CD4-positive, CD25-positive, alpha-beta regulatory T cell (primary cell): ENCODE data around the gene SLC25A2. TPM values are rescaled to one million over a fixed set of nuclear protein-coding genes. Genes with fewer than 3 reads are reported as not detected.
A peak's percentile ranks its signal among the peaks of the same experiment; 100 is the strongest.
"Not testable (repeated sequence)": the region's sequence is repeated elsewhere in the genome, so short reads cannot be mapped to it uniquely, and the experiment has no call there.

Experiments used
- ATAC-seq, 2 donors: fragments of 150-1000 bp; cut with Tn5 transposase; one replicate each; pipeline ENCODE4 v1.10.0; 2021; ENCODE audit warnings: low read depth in 2 of 2, moderate number of reproducible peaks in 2 of 2, moderate library complexity in 1 of 2
- DNase-seq, 3 donors: peaks; one replicate each; pipeline versions ENCODE4 v3.0.0 to v3.0.0-alpha.2; 2012 to 2022; ENCODE audit warnings: mixed read lengths in 1 of 3
- H3K27ac ChIP-seq: one replicate; pipeline ENCODE4 v1.7.0; 2013; ENCODE audit warnings: mild to moderate bottlenecking, low read length; ENCODE audit not compliant: insufficient read depth, poor library complexity, severe bottlenecking
- H3K27me3 ChIP-seq: one replicate; pipeline ENCODE4 v1.7.0; 2013; ENCODE audit warnings: low read length; ENCODE audit not compliant: control insufficient read depth, insufficient read depth
- H3K36me3 ChIP-seq: one replicate; pipeline ENCODE4 v1.7.0; 2013; ENCODE audit warnings: mild to moderate bottlenecking, low read length, moderate library complexity; ENCODE audit not compliant: control insufficient read depth, insufficient read depth
- H3K4me1 ChIP-seq: 2 replicates; pipeline ENCODE4 v1.7.0; 2013; ENCODE audit warnings: mild to moderate bottlenecking, low read length; ENCODE audit not compliant: insufficient read depth, control insufficient read depth, poor library complexity, severe bottlenecking
- H3K4me3 ChIP-seq: one replicate; pipeline ENCODE4 v1.7.0; 2013; ENCODE audit warnings: low read depth, mild to moderate bottlenecking, low read length, moderate library complexity
- H3K9me3 ChIP-seq, 2 experiments: 1 replicate in 1 of 2; 2 replicates in 1 of 2; pipeline ENCODE4 v1.7.0; 2013; ENCODE audit warnings: low read length in 2 of 2, mild to moderate bottlenecking in 1 of 2, moderate library complexity in 1 of 2; ENCODE audit not compliant: control insufficient read depth in 2 of 2
- H3K27ac Mint-ChIP-seq, 3 donors: one replicate each; pipeline ENCODE4 v1.8.0; 2020 to 2022; ENCODE audit warnings: mild to moderate bottlenecking in 3 of 3, mixed read lengths in 3 of 3, moderate library complexity in 2 of 3
- H3K27me3 Mint-ChIP-seq: one replicate; pipeline ENCODE4 v1.8.0; 2022; ENCODE audit warnings: mild to moderate bottlenecking, mixed read lengths
- H3K36me3 Mint-ChIP-seq: one replicate; pipeline ENCODE4 v1.8.0; 2020; ENCODE audit warnings: mixed read lengths
- H3K4me1 Mint-ChIP-seq, 4 donors: one replicate each; pipeline ENCODE4 v1.8.0; 2020 to 2022; ENCODE audit warnings: mixed read lengths in 4 of 4, mild to moderate bottlenecking in 1 of 4
- H3K4me3 Mint-ChIP-seq, 4 donors: one replicate each; pipeline ENCODE4 v1.8.0; 2020 to 2022; ENCODE audit warnings: mild to moderate bottlenecking in 4 of 4, mixed read lengths in 4 of 4, moderate library complexity in 3 of 4
- H3K9me3 Mint-ChIP-seq, 7 donors: one replicate each; pipeline ENCODE4 v1.8.0; 2020 to 2022; ENCODE audit warnings: mixed read lengths in 7 of 7, mild to moderate bottlenecking in 3 of 7, moderate library complexity in 2 of 7
- polyA plus RNA-seq, 4 donors: library from polyadenylated mRNA; unstranded; fragments of 300-500 nt; fragmentation: Illumina TruSeq; gene quantifications; one replicate each; pipeline ENCODE4 v1.2.3, GENCODE V29; 2021
- total RNA-seq: library from RNA; stranded (reverse); gene quantifications from one replicate; pipeline ENCODE4 v1.2.3, GENCODE V29; 2022

SLC25A2 gene
- total and polyA plus RNA-seq, 5 donors from 2014 or later = 0.12 to 0.74 TPM; not detected in 3

DNA sequence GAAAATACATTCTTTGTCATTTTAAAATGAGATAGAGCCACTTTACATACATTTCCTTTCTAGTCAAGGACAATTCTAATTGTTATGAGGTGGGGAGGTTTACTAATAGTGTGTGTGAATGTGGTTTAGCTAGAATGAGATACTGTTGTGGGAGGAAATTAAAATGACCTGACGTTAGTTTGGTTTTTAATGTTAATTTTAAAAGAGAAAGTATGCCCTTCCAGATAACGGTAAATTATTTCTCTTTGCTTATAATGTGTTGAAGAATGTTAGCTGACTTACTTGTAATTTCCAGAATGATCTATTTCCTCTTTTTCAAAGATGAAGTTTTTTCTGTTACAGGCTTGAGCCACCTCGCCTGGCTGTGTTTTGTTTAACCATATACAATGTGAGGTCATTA is 18.4 kb upstream of the SLC25A2 start:
- H3K4me3 Mint-ChIP-seq = peak overlapping the region in 3 of 4 donors; percentile 13 to 93 (median 53)
- H3K9me3 ChIP-seq = peaks cover 47 to 50% of the 10 kb centered on the region in 2 experiments
- peaks cover 3 to 67% (median 34%) of the 10 kb centered on the region in 7 donors for H3K9me3 Mint-ChIP-seq

DNA sequence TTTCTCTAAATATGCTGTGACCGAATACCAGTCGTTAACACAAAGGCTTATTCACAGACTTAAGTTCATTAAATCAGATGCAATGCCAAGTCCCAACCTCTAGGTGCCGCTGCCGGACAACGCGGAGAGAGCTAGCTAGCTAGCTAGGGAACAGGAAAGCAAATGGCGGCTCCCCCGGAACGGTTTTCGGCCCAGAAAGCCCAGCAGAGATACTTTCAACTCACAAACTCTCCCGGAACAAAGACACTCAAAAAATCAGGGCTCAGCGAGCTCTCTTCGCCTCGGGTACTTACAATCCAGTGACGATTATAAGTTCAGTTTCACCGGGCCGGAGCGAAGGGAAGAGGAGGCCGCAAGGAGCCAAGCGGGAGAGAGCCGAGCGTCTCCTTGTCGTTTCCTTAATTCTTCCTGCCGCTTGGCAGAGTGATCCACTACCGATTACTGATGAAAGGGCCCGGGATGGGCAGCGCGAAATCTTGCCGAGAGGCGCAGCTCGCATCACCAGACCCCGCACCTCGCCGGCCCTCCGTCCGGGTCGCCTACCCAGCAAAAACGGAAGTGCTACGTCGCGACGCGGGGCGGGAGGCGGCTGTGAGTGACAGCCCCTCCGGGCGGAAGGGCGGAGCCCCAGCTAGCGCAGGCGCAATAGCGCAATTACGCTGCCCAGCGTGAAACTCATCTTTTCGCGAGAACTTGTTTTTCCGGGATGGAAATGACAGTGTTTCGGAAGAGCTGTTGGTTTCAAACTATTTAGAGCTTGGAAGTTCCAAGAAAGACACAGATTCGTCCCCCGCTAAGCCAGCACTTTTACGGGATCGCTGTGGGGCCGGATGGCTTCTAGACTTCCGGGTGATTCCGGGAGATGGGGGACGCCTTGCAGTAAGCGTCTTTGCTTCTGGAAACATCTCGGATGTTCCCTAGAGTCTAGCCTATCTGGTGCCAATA is 16.6 kb upstream of the SLC25A2 start, which contains the start of gene TAF7:
TAF7 (minus strand) TSS at position 560 of the 945 bp plus-strand sequence. CDS start 740 bp downstream, outside the sequence.
- peaks cover 27% of the 10 kb centered on the region for H3K36me3 Mint-ChIP-seq
- peaks cover 5% of the 10 kb centered on the region for H3K4me1 ChIP-seq
- peaks cover 53 to 67% of the 10 kb centered on the region in 2 experiments for H3K9me3 ChIP-seq
- peaks cover 14% of the 10 kb centered on the region for H3K36me3 ChIP-seq
- H3K27me3 ChIP-seq = no peaks in the 10 kb centered on the region
- H3K27ac ChIP-seq = peak within 1 kb of the TSS; percentile 97
- peaks cover 3 to 72% (median 34%) of the 10 kb centered on the region in 7 donors for H3K9me3 Mint-ChIP-seq
- peaks cover 12% of the 10 kb centered on the region for H3K27me3 Mint-ChIP-seq
- peak within 1 kb of the TSS; percentile 93 to 100 (median 95) for H3K4me3 Mint-ChIP-seq
- peaks cover 12 to 36% (median 25%) of the 10 kb centered on the region in 4 donors for H3K4me1 Mint-ChIP-seq
- ATAC-seq = peak; percentile 87 to 88
- peak within 1 kb of the TSS; percentile 99 for H3K27ac Mint-ChIP-seq
- peak; percentile 84 to 94 (median 93) for DNase-seq
- peak within 1 kb of the TSS; percentile 93 for H3K4me3 ChIP-seq

More for the DNA sequence above, 18.4 kb upstream of the SLC25A2 start:
- H3K27ac ChIP-seq = no peak overlapping the region
- peaks cover 24% of the 10 kb centered on the region for H3K36me3 Mint-ChIP-seq
- DNase-seq (no peak), ATAC-seq (no peak)
- H3K27me3 ChIP-seq = peaks cover 4% of the 10 kb centered on the region
- peaks cover 5% of the 10 kb centered on the region for H3K4me1 ChIP-seq
- peaks cover 13 to 45% (median 26%) of the 10 kb centered on the region in 4 donors for H3K4me1 Mint-ChIP-seq
- H3K36me3 ChIP-seq = peaks cover 11% of the 10 kb centered on the region
- peaks cover 21% of the 10 kb centered on the region for H3K27me3 Mint-ChIP-seq
- peak overlapping the region; percentile 7 for H3K4me3 ChIP-seq
- H3K27ac Mint-ChIP-seq = no peak overlapping the region

- peak overlapping the region; percentile 93 for H3K4me3 ChIP-seq
- peaks cover 5% of the 10 kb centered on the region for H3K4me1 ChIP-seq
- ATAC-seq = no peak
- peaks cover 10% of the 10 kb centered on the region for H3K27me3 Mint-ChIP-seq
- H3K36me3 ChIP-seq = peaks cover 14% of the 10 kb centered on the region
- H3K36me3 Mint-ChIP-seq = peaks cover 35% of the 10 kb centered on the region
- H3K27me3 ChIP-seq = no peaks in the 10 kb centered on the region
- H3K9me3 Mint-ChIP-seq = peaks cover 3 to 80% (median 38%) of the 10 kb centered on the region in 7 donors
- DNase-seq = no peak
- peaks cover 59 to 75% of the 10 kb centered on the region in 2 experiments for H3K9me3 ChIP-seq
- peak overlapping the region; percentile 97 for H3K27ac ChIP-seq
- peak overlapping the region; percentile 93 to 100 (median 95) for H3K4me3 Mint-ChIP-seq
- H3K27ac Mint-ChIP-seq = peak overlapping the region in 2 of 3 donors; percentile 99
- peaks cover 12 to 39% (median 26%) of the 10 kb centered on the region in 4 donors for H3K4me1 Mint-ChIP-seq
Observed at GRCh38 chr5:141319699-141320098, 15.8 kb upstream of the SLC25A2 start.

GRCh38 chr5:141319202-141319601 is 15.4 kb upstream of the SLC25A2 start:
- H3K9me3 ChIP-seq = peaks cover 62 to 80% of the 10 kb centered on the region in 2 experiments
- peaks cover 5% of the 10 kb centered on the region for H3K4me1 ChIP-seq
- Mint-ChIP-seq H3K9me3 (peaks cover 3 to 82% (median 41%) of the 10 kb centered on the region in 7 donors), H3K4me1 (peaks cover 12 to 39% (median 26%) of the 10 kb centered on the region in 4 donors), H3K27ac (peak overlapping the region in 1 of 3 donors; percentile 99), H3K4me3 (peak overlapping the region in 3 of 4 donors; percentile 56 to 96 (median 75)), H3K36me3 (peaks cover 38% of the 10 kb centered on the region), H3K27me3 (peaks cover 8% of the 10 kb centered on the region)
- H3K36me3 ChIP-seq = peaks cover 14% of the 10 kb centered on the region
- H3K27me3 ChIP-seq = no peaks in the 10 kb centered on the region
- no peak for DNase-seq
- H3K4me3 ChIP-seq = peak overlapping the region; percentile 93
- no peak for ATAC-seq
- H3K27ac ChIP-seq = no peak overlapping the region

- Histone ChIP-seq H3K36me3 (peaks cover 14% of the 10 kb centered on the region), H3K9me3 (peaks cover 73 to 95% of the 10 kb centered on the region in 2 experiments)
- DNase-seq, H3K27me3 ChIP-seq, H3K27ac ChIP-seq, H3K27me3 Mint-ChIP-seq, H3K4me1 ChIP-seq, ATAC-seq, H3K4me3 Mint-ChIP-seq, H3K27ac Mint-ChIP-seq, H3K4me3 ChIP-seq: not testable (repeated sequence)
- Mint-ChIP-seq H3K4me1 (peaks cover 12 to 39% (median 26%) of the 10 kb centered on the region in 4 donors), H3K36me3 (peaks cover 48% of the 10 kb centered on the region), H3K9me3 (peaks cover 3 to 90% (median 52%) of the 10 kb centered on the region in 7 donors)
Observed at GRCh38 chr5:141316963-141317362, 13.1 kb upstream of the SLC25A2 start.

DNA sequence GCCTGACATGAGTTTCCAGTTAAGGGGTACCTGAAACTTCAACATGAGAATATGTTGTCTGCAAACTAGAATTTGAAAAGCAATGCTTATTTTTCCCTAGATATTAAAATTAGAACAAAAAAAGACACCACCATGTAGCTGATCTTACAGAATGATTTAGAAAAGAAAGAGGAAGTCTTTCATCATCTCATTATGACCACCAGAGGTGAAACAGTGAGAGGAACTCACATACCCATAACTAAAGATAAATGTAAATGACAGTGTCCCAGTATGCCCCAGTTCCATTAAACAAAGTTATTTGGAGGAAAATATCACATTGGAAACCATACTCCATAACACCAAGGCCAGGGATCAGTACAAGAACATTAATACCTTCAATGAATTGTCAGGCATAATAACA is 9.9 kb upstream of the SLC25A2 start:
- Mint-ChIP-seq H3K9me3 (peaks cover 0 to 89% (median 44%) of the 10 kb centered on the region in 7 donors), H3K4me1 (peaks cover 3 to 11% (median 8%) of the 10 kb centered on the region in 4 donors), H3K27me3 (no peaks in the 10 kb centered on the region), H3K36me3 (peaks cover 37% of the 10 kb centered on the region), H3K4me3 (no peak overlapping the region), H3K27ac (no peak overlapping the region)
- ATAC-seq (no peak), DNase-seq (no peak)
- Histone ChIP-seq H3K4me3 (no peak overlapping the region), H3K9me3 (peaks cover 74 to 92% of the 10 kb centered on the region in 2 experiments), H3K27me3 (no peaks in the 10 kb centered on the region), H3K4me1 (no peaks in the 10 kb centered on the region), H3K27ac (no peak overlapping the region), H3K36me3 (peaks cover 3% of the 10 kb centered on the region)

GRCh38 chr5:141306630-141307029 is 2.8 kb upstream of the SLC25A2 start:
- Mint-ChIP-seq H3K27ac (no peak overlapping the region), H3K27me3 (no peaks in the 10 kb centered on the region), H3K4me1 (peaks cover 0 to 4% (median 0%) of the 10 kb centered on the region in 4 donors), H3K36me3 (peaks cover 7% of the 10 kb centered on the region), H3K4me3 (no peak overlapping the region), H3K9me3 (peaks cover 0 to 85% (median 26%) of the 10 kb centered on the region in 7 donors)
- Histone ChIP-seq H3K4me1 (no peaks in the 10 kb centered on the region), H3K27ac (no peak overlapping the region), H3K9me3 (peaks cover 63 to 89% of the 10 kb centered on the region in 2 experiments), H3K4me3 (no peak overlapping the region), H3K36me3 (no peaks in the 10 kb centered on the region), H3K27me3 (no peaks in the 10 kb centered on the region)
- DNase-seq (no peak), ATAC-seq (no peak)
